Measurements from ENCODE around the gene HEYL.
"Not testable (repeated sequence)": the region's sequence is repeated elsewhere in the genome, so short reads cannot be mapped to it uniquely, and the experiment has no call there.

Gene HEYL

GRCh38 chr1:39635871-39636210 lies 3.6 kb downstream of the HEYL start:
- no peak for DNase-seq

GRCh38 chr1:39635205-39635870 lies 4.1 kb downstream of the HEYL start:
- DNase-seq = no peak

GRCh38 chr1:39633422-39633821 lies 6.0 kb downstream of the HEYL start:
- no peak for DNase-seq

- no peak for DNase-seq
These were observed 6.6 kb downstream of the HEYL start for GRCh38 chr1:39632682-39633417.

- no peak for DNase-seq
These were observed 7.1 kb downstream of the HEYL start for GRCh38 chr1:39632323-39632681.

GRCh38 chr1:39631361-39632322 lies 7.8 kb downstream of the HEYL start:
- DNase-seq = no peak

GRCh38 chr1:39628807-39629350 lies 10.6 kb downstream of the HEYL start:
- no peak for DNase-seq

GRCh38 chr1:39626646-39627045 lies 12.8 kb downstream of the HEYL start:
- DNase-seq = no peak

- DNase-seq = no peak
These were observed 13.8 kb downstream of the HEYL start for GRCh38 chr1:39625462-39626273.

- DNase-seq = no peak
These were observed 14.4 kb downstream of the HEYL start for GRCh38 chr1:39625009-39625408.

GRCh38 chr1:39623053-39623452 lies 16.4 kb downstream of the HEYL start:
- DNase-seq = no peak

- no peak for DNase-seq
These were observed 17.0 kb downstream of the HEYL start for GRCh38 chr1:39622427-39622826.

- DNase-seq = no peak
These were observed 18.7 kb downstream of the HEYL start for GRCh38 chr1:39620659-39621165.

GRCh38 chr1:39617488-39618049 lies 21.9 kb downstream of the HEYL start:
- DNase-seq = no peak

- no peak for DNase-seq
These were observed 24.3 kb downstream of the HEYL start for GRCh38 chr1:39615086-39615673.

GRCh38 chr1:39614488-39614887 lies 25.0 kb downstream of the HEYL start:
- DNase-seq = no peak

- DNase-seq = no peak
These were observed 26.2 kb downstream of the HEYL start for GRCh38 chr1:39613250-39613649.

- peak; percentile 51 to 74 (median 54) for DNase-seq
These were observed 29.7 kb downstream of the HEYL start for GRCh38 chr1:39609618-39610331.

- peak; percentile 15 to 55 (median 43) for DNase-seq
These were observed 30.5 kb downstream of the HEYL start for GRCh38 chr1:39608921-39609320.

GRCh38 chr1:39603677-39604076 lies 35.8 kb downstream of the HEYL start:
- DNase-seq = not testable (repeated sequence)
